ENCODE results near the gene ZNF142. TPM values are rescaled to one million over a fixed set of nuclear protein-coding genes. Genes with fewer than 3 reads are reported as not detected.

The ZNF142 gene
- total and polyA plus RNA-seq, 8 donors = 17.0 to 26.3 (median 20.4) TPM

- Histone ChIP-seq H3K36me3 (no peaks in the 10 kb centered on the region), H3K27me3 (no peaks in the 10 kb centered on the region), H3K4me3 (no peak overlapping the region), H3K4me1 (peaks cover 3 to 4% of the 10 kb centered on the region in 2 donors), H3K9me3 (no peaks in the 10 kb centered on the region), H3K27ac (no peak overlapping the region)
- intact Hi-C loops (cut with DNase I) = no loop called here
- TF ChIP-seq CTCF (IDR thresholded peaks at IDR 0.05) = no peak
- ATAC-seq (no peak), DNase-seq (peak in 1 of 4 donors; percentile 47)
These were observed 41.1 kb downstream of the ZNF142 start for GRCh38 chr2:218618102-218618860.

GRCh38 chr2:218615868-218616315 lies 43.5 kb downstream of the ZNF142 start:
- intact Hi-C loops (cut with DNase I) = no loop called here

GRCh38 chr2:218607436-218608115 lies 51.8 kb downstream of the ZNF142 start, which contains the start of gene PLCD4:
TSS of gene PLCD4 (plus strand) at chr2:218607899. CDS start at chr2:218615740, 7,841 bp downstream.
- Histone ChIP-seq H3K9me3 (no peaks in the 10 kb centered on the region), H3K4me3 (no peak within 1 kb of the TSS), H3K4me1 (peaks cover 0 to 11% of the 10 kb centered on the region in 2 donors), H3K27ac (peak within 1 kb of the TSS in 1 of 2 donors; percentile 53), H3K36me3 (no peaks in the 10 kb centered on the region), H3K27me3 (no peaks in the 10 kb centered on the region)
- DNase-seq = peak in 3 of 4 donors; percentile 38 to 60 (median 39)
- peak; percentile 85 for ATAC-seq
- intact Hi-C loops (cut with DNase I) = no loop called here
- TF ChIP-seq CTCF (IDR thresholded peaks at IDR 0.05) = no peak

More at GRCh38 chr2:218615868-218616315, 43.5 kb downstream of the ZNF142 start:
- no peaks in the 10 kb centered on the region for H3K9me3 ChIP-seq
- H3K27ac ChIP-seq = no peak overlapping the region
- H3K27me3 ChIP-seq = no peaks in the 10 kb centered on the region
- no peak overlapping the region for H3K4me3 ChIP-seq
- DNase-seq (no peak), ATAC-seq (no peak)
- H3K36me3 ChIP-seq = no peaks in the 10 kb centered on the region
- H3K4me1 ChIP-seq = no peaks in the 10 kb centered on the region
- no peak for TF ChIP-seq CTCF (IDR thresholded peaks at IDR 0.05)

- intact Hi-C loops (cut with DNase I) = no loop called here
- peaks cover 0 to 11% of the 10 kb centered on the region in 2 donors for H3K4me1 ChIP-seq
- peak in 1 of 4 donors; percentile 16 for DNase-seq
- no peak for TF ChIP-seq CTCF (IDR thresholded peaks at IDR 0.05)
- H3K4me3 ChIP-seq = no peak overlapping the region
- ATAC-seq = no peak
- H3K27ac ChIP-seq = no peak overlapping the region
- H3K27me3 ChIP-seq = no peaks in the 10 kb centered on the region
- H3K9me3 ChIP-seq = no peaks in the 10 kb centered on the region
- H3K36me3 ChIP-seq = no peaks in the 10 kb centered on the region
These were observed 54.0 kb downstream of the ZNF142 start for GRCh38 chr2:218605432-218605831.

Other genes starting within 250 kb of the ZNF142 start
- gene VIL1, start 240.5 kb downstream of the ZNF142 start, total RNA-seq = under 1 TPM in 1 of 2 donors, not detected in 1; 0.29 TPM
- 1 to 10 TPM; 1.0 to 1.8 (median 1.2) TPM for gene VIL1, start 240.5 kb downstream of the ZNF142 start, polyA plus RNA-seq (ENCODE audit: insufficient read length in 6 of 6)
- gene USP37, start 91.3 kb downstream of the ZNF142 start, total RNA-seq = 10 to 100 TPM; 13.0 to 16.5 TPM
- gene USP37, start 91.3 kb downstream of the ZNF142 start, polyA plus RNA-seq (ENCODE audit: insufficient read length in 6 of 6) = 10 to 100 TPM; 16.3 to 21.9 (median 19.7) TPM
- 10 to 100 TPM; 33.8 to 44.1 TPM for gene CNOT9, start 90.8 kb downstream of the ZNF142 start, total RNA-seq
- gene CNOT9, start 90.8 kb downstream of the ZNF142 start, polyA plus RNA-seq (ENCODE audit: insufficient read length in 6 of 6) = 10 to 100 TPM; 54.2 to 69.1 (median 57.3) TPM
- gene PLCD4, start 51.7 kb downstream of the ZNF142 start, total RNA-seq = 1 to 10 TPM in 1 of 2 donors, under 1 TPM in 1; 0.89 to 1.5 TPM
- gene PLCD4, start 51.7 kb downstream of the ZNF142 start, polyA plus RNA-seq (ENCODE audit: insufficient read length in 6 of 6) = 10 to 100 TPM in 4 of 6 donors, 1 to 10 TPM in 2; 10.0 to 13.5 (median 11.4) TPM
- 10 to 100 TPM; 27.1 to 52.2 TPM for gene BCS1L, start 60 bp upstream of the ZNF142 start, total RNA-seq
- gene BCS1L, start 60 bp upstream of the ZNF142 start, polyA plus RNA-seq (ENCODE audit: insufficient read length in 6 of 6) = 10 to 100 TPM; 50.7 to 59.6 (median 55.5) TPM
- gene RNF25, start 12.4 kb upstream of the ZNF142 start, total RNA-seq = 10 to 100 TPM; 15.5 to 19.3 TPM
- 10 to 100 TPM; 36.5 to 40.8 (median 38.2) TPM for gene RNF25, start 12.4 kb upstream of the ZNF142 start, polyA plus RNA-seq (ENCODE audit: insufficient read length in 6 of 6)
- 10 to 100 TPM; 40.1 to 49.8 TPM for gene STK36, start 12.5 kb upstream of the ZNF142 start, total RNA-seq
- gene STK36, start 12.5 kb upstream of the ZNF142 start, polyA plus RNA-seq (ENCODE audit: insufficient read length in 6 of 6) = 100 to 1,000 TPM in 1 of 6 donors, 10 to 100 TPM in 5; 74.0 to 112 (median 97.9) TPM
- 10 to 100 TPM; 26.0 to 38.4 TPM for gene TTLL4, start 51.2 kb upstream of the ZNF142 start, total RNA-seq
- 10 to 100 TPM; 34.0 to 52.0 (median 43.0) TPM for gene TTLL4, start 51.2 kb upstream of the ZNF142 start, polyA plus RNA-seq (ENCODE audit: insufficient read length in 6 of 6)
- gene CYP27A1, start 122.5 kb upstream of the ZNF142 start, total RNA-seq = 10 to 100 TPM; 77.9 to 95.9 TPM
- gene CYP27A1, start 122.5 kb upstream of the ZNF142 start, polyA plus RNA-seq (ENCODE audit: insufficient read length in 6 of 6) = 10 to 100 TPM; 24.3 to 32.3 (median 29.1) TPM
- gene PRKAG3, start 172.2 kb upstream of the ZNF142 start, total RNA-seq = not detected
- under 1 TPM in 1 of 6 donors, not detected in 5; 0.08 TPM for gene PRKAG3, start 172.2 kb upstream of the ZNF142 start, polyA plus RNA-seq (ENCODE audit: insufficient read length in 6 of 6)
- gene WNT6, start 200.2 kb upstream of the ZNF142 start, total RNA-seq = not detected
- under 1 TPM in 1 of 6 donors, not detected in 5; 0.07 TPM for gene WNT6, start 200.2 kb upstream of the ZNF142 start, polyA plus RNA-seq (ENCODE audit: insufficient read length in 6 of 6)
- 1 to 10 TPM in 1 of 2 donors, under 1 TPM in 1; 0.47 to 1.1 TPM for gene WNT10A, start 221.2 kb upstream of the ZNF142 start, total RNA-seq
- gene WNT10A, start 221.2 kb upstream of the ZNF142 start, polyA plus RNA-seq (ENCODE audit: insufficient read length in 6 of 6) = under 1 TPM in 5 of 6 donors, not detected in 1; 0.17 to 0.40 (median 0.32) TPM